ENCODE data around the gene PBLD.

PBLD gene

GRCh38 chr10:68269562-68270290, 63.0 kb downstream of the PBLD start:
- H3K79me1 ChIP-seq (ENCODE audit: low read length), result no peaks in the 10 kb centered on the region
- no peak overlapping the region for H4K12ac ChIP-seq (ENCODE audit: low read depth, low read length)
- no peaks in the 10 kb centered on the region for H3K79me2 ChIP-seq (ENCODE audit: control insufficient read depth, insufficient read depth, low read length, poor library complexity)
- H2BK5ac ChIP-seq (ENCODE audit: low read depth, low read length, poor library complexity), result no peak overlapping the region
- no peak overlapping the region for H3K4me2 ChIP-seq (ENCODE audit: low read length)
- H2BK12ac ChIP-seq (ENCODE audit: low read length), result no peak overlapping the region
- no peak overlapping the region for H4K91ac ChIP-seq (ENCODE audit: low read depth, low read length)
- H3K4ac ChIP-seq (ENCODE audit: low read depth, low read length), result no peak overlapping the region
- DNase-seq, result no peak
- no peaks in the 10 kb centered on the region for H3K36me3 ChIP-seq (ENCODE audit: control insufficient read depth in 1 of 2, insufficient read depth in 2 of 2, low read length in 2 of 2)
- no peaks in the 10 kb centered on the region for H3K9me3 ChIP-seq (ENCODE audit: insufficient read depth, low read depth, low read length)
- H3K4me3 ChIP-seq (ENCODE audit: low read depth, low read length), result no peak overlapping the region
- H2AFZ ChIP-seq (ENCODE audit: insufficient read depth, low read length, poor library complexity), result no peak overlapping the region
- no peak overlapping the region for H3K18ac ChIP-seq (ENCODE audit: low read length)
- no peak overlapping the region for H2AK5ac ChIP-seq (ENCODE audit: low read length)
- H3K14ac ChIP-seq (ENCODE audit: low read length), result no peak overlapping the region
- no peak overlapping the region for H3K27ac ChIP-seq (ENCODE audit: low read depth, low read length)
- no peak overlapping the region for H3K9ac ChIP-seq (ENCODE audit: low read length)
- H3K27me3 ChIP-seq (ENCODE audit: insufficient read depth, low read length), result no peaks in the 10 kb centered on the region
- no peaks in the 10 kb centered on the region for H3K4me1 ChIP-seq (ENCODE audit: control insufficient read depth in 1 of 2, insufficient read depth in 2 of 2, low read length in 2 of 2)
- H4K8ac ChIP-seq (ENCODE audit: low read depth, low read length), result no peak overlapping the region
- H3K23ac ChIP-seq (ENCODE audit: low read length), result no peak overlapping the region
- no CpG with 5 or more reads among the region's 2 CpGs for WGBS (ENCODE audit: extremely low coverage, insufficient coverage, insufficient read length)
- H2BK120ac ChIP-seq (ENCODE audit: insufficient read depth, low read length, poor library complexity), result no peak overlapping the region

- Histone ChIP-seq H2BK12ac (ENCODE audit: low read length) (no peak overlapping the region), H2BK120ac (ENCODE audit: insufficient read depth, low read length, poor library complexity) (no peak overlapping the region), H2AFZ (ENCODE audit: insufficient read depth, low read length, poor library complexity) (no peak overlapping the region), H3K9me3 (ENCODE audit: insufficient read depth, low read depth, low read length) (peaks cover 3% of the 10 kb centered on the region), H3K79me2 (ENCODE audit: control insufficient read depth, insufficient read depth, low read length, poor library complexity) (no peaks in the 10 kb centered on the region), H3K4me3 (ENCODE audit: low read depth, low read length) (no peak overlapping the region), H3K4ac (ENCODE audit: low read depth, low read length) (no peak overlapping the region), H3K9ac (ENCODE audit: low read length) (no peak overlapping the region), H4K12ac (ENCODE audit: low read depth, low read length) (no peak overlapping the region), H3K36me3 (ENCODE audit: control insufficient read depth in 1 of 2, insufficient read depth in 2 of 2, low read length in 2 of 2) (no peaks in the 10 kb centered on the region), H3K14ac (ENCODE audit: low read length) (no peak overlapping the region), H2BK5ac (ENCODE audit: low read depth, low read length, poor library complexity) (no peak overlapping the region), H3K18ac (ENCODE audit: low read length) (no peak overlapping the region), H3K4me2 (ENCODE audit: low read length) (no peak overlapping the region), H2AK5ac (ENCODE audit: low read length) (no peak overlapping the region), H3K4me1 (ENCODE audit: control insufficient read depth in 1 of 2, insufficient read depth in 2 of 2, low read length in 2 of 2) (no peaks in the 10 kb centered on the region), H3K27ac (ENCODE audit: low read depth, low read length) (no peak overlapping the region), H4K8ac (ENCODE audit: low read depth, low read length) (no peak overlapping the region), H4K91ac (ENCODE audit: low read depth, low read length) (no peak overlapping the region), H3K23ac (ENCODE audit: low read length) (no peak overlapping the region), H3K27me3 (ENCODE audit: insufficient read depth, low read length) (no peaks in the 10 kb centered on the region), H3K79me1 (ENCODE audit: low read length) (no peaks in the 10 kb centered on the region)
- no CpG with 5 or more reads among the region's 8 CpGs for WGBS (ENCODE audit: extremely low coverage, insufficient coverage, insufficient read length)
- DNase-seq, result peak in 1 of 2 donors; percentile 12
Observed at GRCh38 chr10:68261132-68261856, 71.4 kb downstream of the PBLD start.

- Histone ChIP-seq H3K4me1 (ENCODE audit: control insufficient read depth in 1 of 2, insufficient read depth in 2 of 2, low read length in 2 of 2) (no peaks in the 10 kb centered on the region), H3K4me3 (ENCODE audit: low read depth, low read length) (no peak overlapping the region), H2BK120ac (ENCODE audit: insufficient read depth, low read length, poor library complexity) (no peak overlapping the region), H3K9me3 (ENCODE audit: insufficient read depth, low read depth, low read length) (no peaks in the 10 kb centered on the region), H3K4ac (ENCODE audit: low read depth, low read length) (no peak overlapping the region), H3K4me2 (ENCODE audit: low read length) (no peak overlapping the region), H3K79me1 (ENCODE audit: low read length) (no peaks in the 10 kb centered on the region), H4K91ac (ENCODE audit: low read depth, low read length) (no peak overlapping the region), H2AFZ (ENCODE audit: insufficient read depth, low read length, poor library complexity) (no peak overlapping the region), H4K8ac (ENCODE audit: low read depth, low read length) (no peak overlapping the region), H2BK5ac (ENCODE audit: low read depth, low read length, poor library complexity) (no peak overlapping the region), H2AK5ac (ENCODE audit: low read length) (no peak overlapping the region), H3K27me3 (ENCODE audit: insufficient read depth, low read length) (no peaks in the 10 kb centered on the region), H4K12ac (ENCODE audit: low read depth, low read length) (no peak overlapping the region), H2BK12ac (ENCODE audit: low read length) (no peak overlapping the region), H3K9ac (ENCODE audit: low read length) (no peak overlapping the region), H3K18ac (ENCODE audit: low read length) (no peak overlapping the region), H3K23ac (ENCODE audit: low read length) (no peak overlapping the region), H3K27ac (ENCODE audit: low read depth, low read length) (no peak overlapping the region), H3K36me3 (ENCODE audit: control insufficient read depth in 1 of 2, insufficient read depth in 2 of 2, low read length in 2 of 2) (no peaks in the 10 kb centered on the region), H3K14ac (ENCODE audit: low read length) (no peak overlapping the region), H3K79me2 (ENCODE audit: control insufficient read depth, insufficient read depth, low read length, poor library complexity) (no peaks in the 10 kb centered on the region)
- no peak for DNase-seq
- no CpG with 5 or more reads among the region's 1 CpG for WGBS (ENCODE audit: extremely low coverage, insufficient coverage, insufficient read length)
Observed at GRCh38 chr10:68253346-68253745, 79.4 kb downstream of the PBLD start.

GRCh38 chr10:68251625-68252495, 80.9 kb downstream of the PBLD start:
- H2AK5ac ChIP-seq (ENCODE audit: low read length), result no peak overlapping the region
- H3K4me1 ChIP-seq (ENCODE audit: control insufficient read depth in 1 of 2, insufficient read depth in 2 of 2, low read length in 2 of 2), result no peaks in the 10 kb centered on the region
- no peaks in the 10 kb centered on the region for H3K36me3 ChIP-seq (ENCODE audit: control insufficient read depth in 1 of 2, insufficient read depth in 2 of 2, low read length in 2 of 2)
- H3K79me2 ChIP-seq (ENCODE audit: control insufficient read depth, insufficient read depth, low read length, poor library complexity), result no peaks in the 10 kb centered on the region
- no peak overlapping the region for H4K12ac ChIP-seq (ENCODE audit: low read depth, low read length)
- no peaks in the 10 kb centered on the region for H3K79me1 ChIP-seq (ENCODE audit: low read length)
- H3K4ac ChIP-seq (ENCODE audit: low read depth, low read length), result no peak overlapping the region
- no peak overlapping the region for H3K4me3 ChIP-seq (ENCODE audit: low read depth, low read length)
- no peak overlapping the region for H3K18ac ChIP-seq (ENCODE audit: low read length)
- H4K91ac ChIP-seq (ENCODE audit: low read depth, low read length), result no peak overlapping the region
- no CpG with 5 or more reads among the region's 5 CpGs for WGBS (ENCODE audit: extremely low coverage, insufficient coverage, insufficient read length)
- H3K27ac ChIP-seq (ENCODE audit: low read depth, low read length), result no peak overlapping the region
- no peak for DNase-seq
- no peak overlapping the region for H3K4me2 ChIP-seq (ENCODE audit: low read length)
- H3K23ac ChIP-seq (ENCODE audit: low read length), result no peak overlapping the region
- no peak overlapping the region for H4K8ac ChIP-seq (ENCODE audit: low read depth, low read length)
- no peaks in the 10 kb centered on the region for H3K27me3 ChIP-seq (ENCODE audit: insufficient read depth, low read length)
- H2BK5ac ChIP-seq (ENCODE audit: low read depth, low read length, poor library complexity), result no peak overlapping the region
- no peaks in the 10 kb centered on the region for H3K9me3 ChIP-seq (ENCODE audit: insufficient read depth, low read depth, low read length)
- H2BK12ac ChIP-seq (ENCODE audit: low read length), result no peak overlapping the region
- H2BK120ac ChIP-seq (ENCODE audit: insufficient read depth, low read length, poor library complexity), result no peak overlapping the region
- H2AFZ ChIP-seq (ENCODE audit: insufficient read depth, low read length, poor library complexity), result no peak overlapping the region
- no peak overlapping the region for H3K14ac ChIP-seq (ENCODE audit: low read length)
- no peak overlapping the region for H3K9ac ChIP-seq (ENCODE audit: low read length)
